CD4-positive, alpha-beta memory T cell (primary cell): ENCODE measurements around the gene RITA1. TPM values are rescaled to one million over a fixed set of nuclear protein-coding genes. Genes with fewer than 3 reads are reported as not detected.

Source experiments
- CTCF ChIA-PET: fragments of 350-600 bp; sonication (Branson Sonifier 250); formaldehyde crosslinking; loops from one replicate; lab custom pipeline; 2021; ENCODE audit warnings: inconsistent platforms; ENCODE audit not compliant: partially characterized antibody; lab: Charles Lee
- POLR2A ChIA-PET: fragments of 350-600 bp; sonication (Branson Sonifier 250); formaldehyde crosslinking; loops from one replicate; lab custom pipeline; 2021; ENCODE audit not compliant: partially characterized antibody; lab: Charles Lee
- DNase-seq, 5 donors: peaks; one replicate each; pipeline versions ENCODE4 v3.0.0 to v3.0.0-alpha.2; 2020 to 2022; ENCODE audit warnings: mixed read lengths in 1 of 5
- H3K27ac ChIP-seq: one replicate; pipeline ENCODE4 v1.7.0; 2013; ENCODE audit warnings: low read depth, low read length
- H3K27me3 ChIP-seq: 2 replicates; pipeline ENCODE4 v1.7.0; 2013; ENCODE audit warnings: mild to moderate bottlenecking, low read length, moderate library complexity; ENCODE audit not compliant: insufficient read depth
- H3K36me3 ChIP-seq: 2 replicates; pipeline ENCODE4 v1.7.0; 2013; ENCODE audit warnings: mild to moderate bottlenecking, low read length, moderate library complexity; ENCODE audit not compliant: insufficient read depth
- H3K4me1 ChIP-seq: 2 replicates; pipeline ENCODE4 v1.7.0; 2013; ENCODE audit warnings: mild to moderate bottlenecking, low read length, moderate library complexity; ENCODE audit not compliant: insufficient read depth
- H3K4me3 ChIP-seq, 2 donors: one replicate each; pipeline ENCODE4 v1.7.0; 2013; ENCODE audit warnings: low read length in 2 of 2, mild to moderate bottlenecking in 1 of 2
- H3K9me3 ChIP-seq, 2 donors: one replicate each; pipeline ENCODE4 v1.7.0; 2013; ENCODE audit warnings: low read length in 2 of 2, control low read depth in 1 of 2; ENCODE audit not compliant: control insufficient read depth in 1 of 2
- H3K27ac Mint-ChIP-seq, 7 donors: one replicate each; pipeline ENCODE4 v1.8.0; 2020 to 2021; ENCODE audit warnings: mixed read lengths in 7 of 7, mild to moderate bottlenecking in 6 of 7, inconsistent platforms in 3 of 7, moderate library complexity in 3 of 7
- H3K27me3 Mint-ChIP-seq, 2 donors: one replicate each; pipeline ENCODE4 v1.8.0; 2020 to 2021; ENCODE audit warnings: mixed read lengths in 2 of 2
- H3K36me3 Mint-ChIP-seq, 2 donors: one replicate each; pipeline ENCODE4 v1.8.0; 2020 to 2021; ENCODE audit warnings: mixed read lengths in 2 of 2, inconsistent platforms in 1 of 2, mild to moderate bottlenecking in 1 of 2
- H3K4me1 Mint-ChIP-seq, 4 donors: one replicate each; pipeline ENCODE4 v1.8.0; 2020 to 2021; ENCODE audit warnings: mixed read lengths in 4 of 4, mild to moderate bottlenecking in 1 of 4
- H3K4me3 Mint-ChIP-seq, 8 donors: one replicate each; pipeline ENCODE4 v1.8.0; 2020 to 2021; ENCODE audit warnings: mixed read lengths in 8 of 8, mild to moderate bottlenecking in 7 of 8, moderate library complexity in 6 of 8, inconsistent platforms in 3 of 8
- H3K9me3 Mint-ChIP-seq, 8 donors: one replicate each; pipeline ENCODE4 v1.8.0; 2020 to 2021; ENCODE audit warnings: mixed read lengths in 8 of 8, mild to moderate bottlenecking in 5 of 8, inconsistent platforms in 3 of 8, moderate library complexity in 1 of 8
- intact Hi-C: fragments of 100-400 bp; cut with micrococcal nuclease; formaldehyde crosslinking; loops from one replicate; pipeline ENCODE4 v1.15.1; 2023
- polyA plus RNA-seq, 2 donors: library from polyadenylated mRNA; unstranded; fragments of 300-500 nt; fragmentation: Illumina TruSeq; gene quantifications; one replicate each; pipeline ENCODE4 v1.2.3, GENCODE V29; 2021
- total RNA-seq, 2 experiments: library from RNA; stranded (reverse); gene quantifications; one replicate each; pipeline ENCODE4 v1.2.3, GENCODE V29; 2021

The RITA1 gene
- total and polyA plus RNA-seq, 4 experiments from 2014 or later, result 12.8 to 25.9 (median 16.8) TPM

DNA sequence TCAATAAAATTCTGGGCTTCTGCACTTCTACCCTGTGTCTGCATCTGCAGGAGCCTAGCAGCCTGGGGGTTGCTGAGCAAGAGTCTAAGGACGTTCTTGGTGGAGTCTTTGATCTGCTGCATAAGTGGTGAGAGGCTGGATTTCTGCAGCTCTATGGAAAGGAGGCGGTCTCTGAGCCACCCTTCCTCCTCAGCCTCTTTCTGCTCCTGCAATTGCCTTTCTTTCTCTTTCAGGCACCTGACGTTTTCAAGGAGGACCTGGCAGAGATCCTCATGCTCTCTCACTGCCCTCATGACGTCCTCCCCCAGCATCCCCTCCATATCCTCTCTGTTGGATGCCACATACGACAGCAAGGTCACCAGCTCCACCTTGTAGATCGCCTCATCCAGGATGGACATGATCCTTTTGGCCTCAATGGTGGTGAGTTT lies 22.1 kb downstream of the RITA1 start:
- peak in 4 of 5 donors; percentile 27 to 55 (median 34) for DNase-seq
- Histone ChIP-seq H3K4me1 (peaks cover 47% of the 10 kb centered on the region), H3K27ac (peak overlapping the region; percentile 40), H3K4me3 (no peak overlapping the region), H3K36me3 (no peaks in the 10 kb centered on the region), H3K9me3 (no peaks in the 10 kb centered on the region), H3K27me3 (no peaks in the 10 kb centered on the region)
- Mint-ChIP-seq H3K27ac (peak overlapping the region; percentile 87 to 97 (median 93)), H3K27me3 (no peaks in the 10 kb centered on the region), H3K4me1 (peaks cover 24 to 54% (median 40%) of the 10 kb centered on the region in 4 donors), H3K9me3 (no peaks in the 10 kb centered on the region), H3K36me3 (no peaks in the 10 kb centered on the region), H3K4me3 (peak overlapping the region in 5 of 8 donors; percentile 67 to 83 (median 81))
- intact Hi-C loops, result loop anchor here (1.0 to 5.0 kb wide), 2 partner anchors 14 to 55 kb away; partner anchors contain the start of gene TPCN1
- ChIA-PET CTCF (interaction anchor here (0.9 to 1.3 kb wide), 3 partner anchors 11 to 18 kb away, joined by 4 to 7 read pairs (median 6); partner anchors contain the start of gene TPCN1), POLR2A (interaction anchor here (0.8 to 5.9 kb wide), 8 partner anchors 7 to 229 kb away, joined by 3 to 84 read pairs (median 6); partner anchors contain the start of genes DDX54, OAS2, RITA1 and TPCN1)

DNA sequence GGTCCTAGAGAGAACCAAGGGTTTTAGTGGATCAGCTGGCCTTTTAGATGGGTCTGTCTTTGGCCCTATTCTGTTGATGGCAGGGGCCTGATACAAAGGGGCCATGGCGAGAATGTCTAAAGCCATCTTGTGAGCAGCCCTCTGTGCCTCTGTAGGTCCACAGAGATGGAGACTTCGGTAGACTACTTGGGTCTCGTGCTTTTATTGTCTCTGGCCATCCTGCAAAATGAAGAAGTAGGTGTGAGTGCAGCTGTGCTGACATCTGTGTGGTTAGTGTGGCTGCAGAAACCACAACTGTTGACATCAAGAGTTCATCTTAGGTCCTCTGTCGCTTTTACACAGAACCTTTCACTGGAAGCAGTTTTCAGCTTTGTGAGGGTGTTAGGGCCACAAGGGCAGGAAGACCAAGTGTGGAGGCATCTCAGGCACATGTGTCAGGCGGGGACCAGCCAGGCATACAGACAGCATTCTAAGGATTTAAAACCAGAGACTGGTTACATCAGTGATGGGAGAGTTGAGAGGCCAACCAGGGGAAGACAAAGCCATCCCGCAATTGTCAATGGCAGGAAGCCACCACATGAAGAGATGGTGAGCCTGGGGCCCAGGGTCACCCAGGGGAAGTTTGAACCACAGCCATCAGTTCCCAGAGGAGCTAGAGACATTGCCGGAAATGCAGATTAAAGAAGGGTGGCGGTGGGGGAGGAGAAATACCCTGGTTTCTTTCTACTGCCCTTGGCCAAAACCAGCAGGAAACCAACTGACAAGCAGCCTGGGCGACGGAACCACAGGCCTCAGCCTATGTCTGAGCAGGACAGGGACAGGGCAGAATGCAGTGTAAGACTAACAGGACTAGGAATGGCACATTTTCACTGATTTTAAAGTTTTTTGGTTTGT lies 22.8 kb downstream of the RITA1 start:
- peaks cover 47% of the 10 kb centered on the region for H3K4me1 ChIP-seq
- H3K4me1 Mint-ChIP-seq, result peaks cover 24 to 54% (median 40%) of the 10 kb centered on the region in 4 donors

DNA sequence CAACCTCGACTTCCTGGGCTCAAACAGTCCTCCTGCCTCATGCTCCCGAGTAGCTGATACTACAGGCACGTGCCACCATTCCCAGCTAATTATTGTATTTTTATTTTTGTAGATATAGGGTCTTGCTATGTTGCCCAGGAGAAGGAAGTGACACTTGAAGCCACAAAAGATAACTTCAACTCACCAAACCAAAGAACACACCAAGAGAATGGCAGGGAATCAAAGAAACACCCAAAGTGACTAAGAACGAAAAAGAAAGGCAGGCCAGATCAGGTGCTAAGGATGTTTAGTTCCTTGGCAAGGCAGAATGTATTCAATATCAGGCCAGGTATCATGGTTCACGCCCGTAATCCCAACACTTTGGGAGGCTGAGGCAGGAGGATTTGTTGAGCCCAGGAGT lies 25.6 kb downstream of the RITA1 start:
- intact Hi-C loops, result no loop called here
- Mint-ChIP-seq H3K27me3 (no peaks in the 10 kb centered on the region), H3K4me1 (peaks cover 27 to 61% (median 45%) of the 10 kb centered on the region in 4 donors), H3K27ac (peak overlapping the region in 3 of 7 donors; percentile 15 to 48 (median 44)), H3K9me3 (no peaks in the 10 kb centered on the region), H3K36me3 (no peaks in the 10 kb centered on the region), H3K4me3 (no peak overlapping the region)
- Histone ChIP-seq H3K4me1 (peaks cover 55% of the 10 kb centered on the region), H3K9me3 (no peaks in the 10 kb centered on the region), H3K4me3 (no peak overlapping the region), H3K27ac (no peak overlapping the region), H3K36me3 (no peaks in the 10 kb centered on the region), H3K27me3 (no peaks in the 10 kb centered on the region)
- no peak for DNase-seq
- CTCF ChIA-PET, result interaction anchor here (1.4 kb wide), 1 partner anchor 14 kb away, joined by 3 read pairs; no protein-coding TSS in a partner anchor
- POLR2A ChIA-PET, result interaction anchor here (5.9 kb wide), 1 partner anchor 12 kb away, joined by 84 read pairs; the partner anchor contains the start of gene TPCN1

More for the DNA sequence above, 22.8 kb downstream of the RITA1 start:
- ChIA-PET CTCF (interaction anchor here (0.9 to 1.3 kb wide), 5 partner anchors 11 to 35 kb away, joined by 3 to 7 read pairs (median 4); partner anchors contain the start of gene TPCN1), POLR2A (interaction anchor here (0.6 to 5.9 kb wide), 9 partner anchors 8 to 230 kb away, joined by 3 to 84 read pairs (median 5); partner anchors contain the start of genes DDX54, OAS2, RITA1 and TPCN1)
- H3K36me3 Mint-ChIP-seq, result no peaks in the 10 kb centered on the region
- no peaks in the 10 kb centered on the region for H3K9me3 Mint-ChIP-seq
- Histone ChIP-seq H3K36me3 (no peaks in the 10 kb centered on the region), H3K9me3 (no peaks in the 10 kb centered on the region), H3K27ac (peak overlapping the region; percentile 40), H3K4me3 (no peak overlapping the region), H3K27me3 (no peaks in the 10 kb centered on the region)
- H3K4me3 Mint-ChIP-seq, result peak overlapping the region; percentile 26 to 83 (median 74)
- H3K27ac Mint-ChIP-seq, result peak overlapping the region; percentile 87 to 97 (median 93)
- intact Hi-C loops, result loop anchor here (1.0 to 5.0 kb wide), 2 partner anchors 13 to 54 kb away; partner anchors contain the start of gene TPCN1
- peak; percentile 68 to 78 (median 73) for DNase-seq
- no peaks in the 10 kb centered on the region for H3K27me3 Mint-ChIP-seq

DNA sequence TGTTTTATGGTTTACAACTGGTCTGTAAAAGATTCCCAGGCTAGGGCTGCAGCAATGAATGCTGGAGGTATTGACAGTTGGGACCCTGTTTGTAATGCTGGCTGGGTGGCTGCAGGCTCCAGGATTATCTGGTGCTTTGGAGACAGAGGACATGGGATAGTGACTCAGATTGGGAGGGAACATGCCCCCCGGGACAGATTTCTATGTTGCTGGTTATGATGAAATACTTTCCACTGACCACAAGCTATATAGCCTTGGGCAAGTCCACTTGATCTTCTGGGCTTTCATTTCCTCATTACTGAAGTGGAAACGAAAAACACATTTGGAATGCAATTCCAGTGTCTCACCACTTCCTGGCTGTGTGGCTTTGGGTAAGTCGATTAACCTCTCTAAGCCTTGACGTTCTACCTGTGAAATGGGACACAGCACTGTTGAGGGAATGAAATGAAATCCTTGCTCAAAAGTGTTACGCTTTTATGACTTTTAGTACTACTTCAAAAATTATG lies 29.4 kb downstream of the RITA1 start:
- intact Hi-C loops, result no loop called here
- ChIA-PET CTCF (no interaction called here), POLR2A (no interaction called here)
- Mint-ChIP-seq H3K9me3 (no peaks in the 10 kb centered on the region), H3K4me1 (peaks cover 16 to 35% (median 26%) of the 10 kb centered on the region in 4 donors), H3K27ac (no peak overlapping the region), H3K36me3 (no peaks in the 10 kb centered on the region), H3K27me3 (no peaks in the 10 kb centered on the region), H3K4me3 (no peak overlapping the region)
- Histone ChIP-seq H3K4me3 (no peak overlapping the region), H3K27ac (no peak overlapping the region), H3K4me1 (peaks cover 35% of the 10 kb centered on the region), H3K36me3 (no peaks in the 10 kb centered on the region), H3K27me3 (no peaks in the 10 kb centered on the region), H3K9me3 (no peaks in the 10 kb centered on the region)
- DNase-seq, result no peak

DNA sequence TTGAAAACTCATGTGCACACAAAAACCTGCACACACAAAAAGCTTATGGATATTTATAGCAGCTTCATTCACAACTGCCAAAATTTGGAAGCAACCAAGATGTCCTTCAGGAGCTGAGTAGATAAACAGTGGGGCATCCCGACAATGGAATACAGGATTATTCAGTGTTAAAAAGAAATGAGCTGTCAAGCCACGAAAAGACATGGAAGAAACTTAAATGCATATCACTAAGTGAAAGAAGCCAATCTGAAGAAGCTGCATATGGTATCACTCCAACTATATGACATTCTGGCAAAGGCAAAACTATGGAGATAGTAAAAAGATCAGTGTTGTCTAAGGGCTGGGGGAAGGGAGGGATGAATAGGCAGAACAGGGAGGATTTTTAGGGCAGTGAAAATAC lies 30.5 kb downstream of the RITA1 start:
- H3K9me3 Mint-ChIP-seq, result peaks cover 0 to 2% (median 0%) of the 10 kb centered on the region in 8 donors
- peaks cover 15 to 32% (median 26%) of the 10 kb centered on the region in 4 donors for H3K4me1 Mint-ChIP-seq
- H3K4me3 ChIP-seq, result no peak overlapping the region
- CTCF ChIA-PET, result no interaction called here
- H3K27ac Mint-ChIP-seq, result no peak overlapping the region
- peaks cover 31% of the 10 kb centered on the region for H3K4me1 ChIP-seq
- peak overlapping the region in 1 of 8 donors; percentile 1 for H3K4me3 Mint-ChIP-seq
- no peaks in the 10 kb centered on the region for H3K9me3 ChIP-seq
- no peaks in the 10 kb centered on the region for H3K36me3 ChIP-seq
- no peaks in the 10 kb centered on the region for H3K27me3 Mint-ChIP-seq
- POLR2A ChIA-PET, result interaction anchor here (0.8 kb wide), 1 partner anchor 39 kb away, joined by 3 read pairs; no protein-coding TSS in a partner anchor
- no peak overlapping the region for H3K27ac ChIP-seq
- H3K27me3 ChIP-seq, result no peaks in the 10 kb centered on the region
- no peak for DNase-seq
- H3K36me3 Mint-ChIP-seq, result peaks cover 0 to under 1% of the 10 kb centered on the region in 2 donors
- intact Hi-C loops, result no loop called here

DNA sequence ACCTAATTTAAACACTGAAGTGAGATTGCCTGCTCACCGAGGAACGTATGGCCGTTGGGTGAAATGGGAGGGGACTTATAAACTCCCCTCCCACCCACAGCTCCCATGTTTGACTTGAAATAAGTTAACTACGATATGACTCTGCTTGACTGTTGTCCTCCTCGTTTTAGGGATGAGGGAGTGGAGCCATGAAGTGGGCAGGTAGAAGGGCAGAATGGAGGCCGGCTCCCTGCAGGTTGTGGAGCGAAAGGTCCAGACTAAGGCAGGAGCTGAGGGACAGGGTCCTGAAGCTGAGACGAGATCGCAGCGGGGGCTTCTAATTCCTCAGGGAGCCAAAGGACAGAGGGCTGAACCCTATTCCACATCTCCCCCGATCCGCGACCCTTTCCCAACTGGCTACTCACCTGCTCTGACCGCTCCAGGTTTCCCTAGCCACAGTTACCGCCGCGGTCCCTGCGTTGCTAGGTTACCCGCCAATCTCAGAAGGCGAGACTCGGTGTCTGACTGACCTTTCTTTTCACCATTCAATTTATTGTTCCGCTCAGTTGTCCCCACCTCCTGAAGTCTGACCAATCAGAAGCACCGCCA lies 35.2 kb downstream of the RITA1 start:
- Histone ChIP-seq H3K4me1 (peaks cover 39% of the 10 kb centered on the region), H3K4me3 (peak overlapping the region; percentile 65 to 66), H3K36me3 (no peaks in the 10 kb centered on the region), H3K9me3 (no peaks in the 10 kb centered on the region), H3K27ac (peak overlapping the region; percentile 31), H3K27me3 (no peaks in the 10 kb centered on the region)
- ChIA-PET CTCF (interaction anchor here (1.5 kb wide), 1 partner anchor 12 kb away, joined by 4 read pairs; no protein-coding TSS in a partner anchor), POLR2A (interaction anchor here (1.1 to 8.4 kb wide), 6 partner anchors 9 to 242 kb away, joined by 3 to 84 read pairs (median 16); partner anchors contain the start of genes DDX54, OAS2 and RITA1)
- Mint-ChIP-seq H3K4me1 (peaks cover 25 to 46% (median 38%) of the 10 kb centered on the region in 4 donors), H3K9me3 (peaks cover 0 to 3% (median 0%) of the 10 kb centered on the region in 8 donors), H3K4me3 (peak overlapping the region; percentile 92 to 95 (median 94)), H3K27me3 (no peaks in the 10 kb centered on the region), H3K36me3 (peaks cover 0 to 7% of the 10 kb centered on the region in 2 donors), H3K27ac (peak overlapping the region; percentile 85 to 95 (median 93))
- peak in 1 of 5 donors; percentile 40 for DNase-seq
- intact Hi-C loops, result loop anchor here (1.0 kb wide), 6 partner anchors 12 to 241 kb away; partner anchors contain the start of genes DDX54, PLBD2, RITA1 and SLC8B1
